ENCODE results near the gene RAB17.

RAB17 gene

DNA sequence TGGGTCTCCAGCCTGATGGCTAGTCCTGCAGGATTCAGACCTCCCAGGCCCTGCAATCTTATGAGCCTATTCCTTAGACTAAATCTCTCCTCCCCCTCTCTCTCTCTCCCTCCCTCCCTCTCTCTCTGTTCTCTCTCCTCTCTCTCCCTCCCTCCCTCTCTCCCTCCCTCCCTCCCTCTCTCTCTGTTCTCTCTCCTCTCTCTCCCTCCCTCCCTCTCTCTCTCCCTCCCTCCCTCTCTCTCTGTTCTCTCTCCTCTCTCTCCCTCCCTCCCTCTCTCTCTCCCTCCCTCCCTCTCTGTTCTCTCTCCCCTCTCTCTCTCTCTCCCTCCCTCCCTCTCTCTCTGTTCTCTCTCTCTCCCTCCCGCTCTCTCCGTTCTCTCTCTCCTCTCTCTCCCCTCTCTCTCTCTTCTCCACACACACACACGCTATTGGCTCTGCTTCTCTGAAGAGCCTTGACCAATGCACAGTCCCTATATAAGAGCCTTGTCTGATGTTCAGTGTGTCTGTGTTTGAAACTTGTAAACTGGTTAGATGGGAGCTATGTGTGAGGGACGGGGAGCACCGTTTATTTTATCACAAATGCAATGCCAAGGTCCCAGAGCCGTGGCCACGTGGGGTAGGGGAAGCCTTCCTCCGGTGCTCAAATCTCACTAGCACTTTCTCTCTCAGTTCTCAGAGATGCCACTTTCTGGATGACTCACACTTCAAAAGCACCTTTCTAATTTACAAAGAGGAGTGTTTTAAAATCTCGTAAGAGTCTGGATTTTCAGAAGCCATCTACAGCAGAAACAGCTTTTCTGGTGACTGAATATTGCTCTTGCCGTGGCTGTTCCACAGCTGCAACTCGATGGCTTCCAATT, 33.5 kb downstream of the RAB17 start:
- no peak for DNase-seq

DNA sequence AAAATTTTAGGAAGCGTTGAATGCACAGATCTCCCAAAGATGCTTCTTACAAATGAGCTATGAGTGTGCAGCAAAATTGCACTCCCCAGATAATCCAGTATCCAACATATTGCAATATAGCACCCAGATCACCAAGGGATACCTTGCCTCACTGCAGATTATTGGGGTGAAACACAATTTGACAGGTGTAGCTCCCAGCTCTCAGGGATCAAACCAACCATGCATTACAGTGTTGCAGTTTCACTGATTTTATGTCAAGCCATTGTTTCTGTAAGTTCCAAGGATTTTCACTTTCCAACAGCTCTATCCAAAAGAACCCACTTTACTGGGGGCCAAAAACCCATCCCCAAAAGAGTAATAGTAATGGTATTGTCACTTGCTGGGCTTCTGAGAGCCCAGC, 35.0 kb downstream of the RAB17 start:
- no peak for DNase-seq

DNA sequence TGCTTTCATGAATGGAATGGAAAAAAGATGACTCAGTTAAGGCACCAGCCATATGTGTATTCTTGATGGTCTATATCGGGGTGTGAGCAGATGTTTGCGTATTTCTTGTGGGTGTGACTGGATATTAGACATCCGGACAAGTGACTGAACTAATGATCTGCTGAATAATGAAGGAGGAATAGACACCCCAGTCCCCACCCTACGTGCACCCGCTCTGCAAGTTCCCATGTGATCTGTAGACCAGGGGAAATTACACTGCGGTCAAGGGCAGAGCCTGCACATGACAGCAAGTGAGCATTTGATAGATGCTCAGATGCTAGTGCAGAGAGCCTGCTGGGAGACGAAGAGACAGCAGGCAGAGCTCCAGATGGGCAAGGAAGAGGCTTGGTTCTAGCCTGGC, 36.6 kb downstream of the RAB17 start:
- no peak for DNase-seq

DNA sequence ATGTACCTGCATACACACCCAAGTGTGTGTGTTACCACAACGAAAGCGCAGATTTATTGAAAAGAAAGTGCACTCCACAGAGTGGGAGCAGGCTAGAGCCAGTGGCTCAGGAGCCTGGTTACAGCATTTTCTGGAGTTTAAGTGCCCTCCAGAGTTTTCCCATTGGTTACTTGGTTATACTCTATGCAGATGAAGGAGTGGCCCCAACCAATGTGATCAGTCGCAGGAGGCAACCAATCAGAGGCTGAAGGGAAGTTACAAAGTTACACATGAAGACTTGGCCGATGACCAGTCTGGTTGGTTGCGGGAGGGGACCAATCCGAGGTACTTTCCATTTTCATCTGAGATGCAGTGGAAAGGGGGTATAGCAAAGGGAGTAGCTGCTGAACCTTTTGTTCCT, 37.6 kb downstream of the RAB17 start:
- no peak for DNase-seq

DNA sequence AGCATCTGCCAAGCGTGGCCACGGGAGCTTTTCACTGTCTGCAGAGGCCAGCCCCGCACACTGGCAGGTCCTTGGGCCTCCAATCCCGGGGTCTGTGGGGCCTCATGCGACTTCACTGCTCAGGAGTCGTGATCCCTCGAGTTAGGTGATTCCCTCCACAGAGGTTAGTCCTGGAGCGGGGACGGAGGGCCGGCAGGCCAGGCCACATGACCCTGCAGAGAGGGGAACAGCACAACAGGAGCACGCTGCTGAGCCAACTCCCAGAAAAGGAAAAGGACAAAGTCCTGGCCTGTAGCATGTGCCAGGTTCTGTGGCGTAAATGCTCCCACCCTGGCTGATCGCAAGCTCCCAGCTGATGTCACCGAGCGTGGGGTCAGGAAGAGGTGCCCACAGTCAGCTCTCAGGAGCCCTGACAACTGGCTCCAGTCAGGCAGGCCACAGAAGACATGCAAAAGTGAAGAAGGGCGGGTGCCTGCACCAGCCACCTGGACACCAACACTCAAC, 39.4 kb downstream of the RAB17 start:
- no peak for DNase-seq

DNA sequence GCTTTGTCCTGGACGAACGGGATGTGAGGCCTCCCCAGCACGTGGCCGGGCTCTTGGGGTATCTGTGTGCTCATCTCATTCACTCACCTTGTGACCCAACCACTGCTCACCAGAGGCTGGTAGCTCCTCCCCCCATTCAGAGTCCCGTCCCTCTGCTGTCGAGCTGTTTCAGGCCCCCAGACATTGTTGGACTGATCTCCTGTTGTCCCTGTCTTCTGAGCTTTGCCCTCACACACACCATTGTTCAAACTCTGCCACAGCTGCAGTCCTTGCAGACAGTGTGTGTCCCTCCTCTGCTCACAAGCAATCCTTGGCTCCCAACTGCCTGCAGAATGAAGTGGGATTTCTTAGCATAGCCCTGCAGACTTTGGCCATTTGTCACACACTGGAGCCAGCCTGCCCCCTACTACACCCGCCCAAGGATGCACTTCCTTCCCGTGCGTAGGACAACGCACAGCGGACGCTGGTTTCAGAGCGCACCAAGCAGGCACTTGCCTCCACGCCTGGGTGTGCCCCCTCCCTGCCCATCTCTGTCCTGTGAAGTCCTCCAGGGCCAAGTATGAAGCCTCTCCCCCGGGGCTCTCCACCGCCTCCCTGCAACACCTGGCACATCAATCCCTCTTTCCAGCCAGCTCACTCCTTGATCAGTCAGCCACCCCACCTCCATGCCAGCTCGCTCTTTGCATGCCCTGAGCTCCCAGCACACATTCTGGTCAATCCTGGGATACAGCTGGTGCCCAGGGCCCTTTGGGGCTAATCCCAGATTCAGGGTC, 40.7 kb downstream of the RAB17 start:
- no peak for DNase-seq

DNA sequence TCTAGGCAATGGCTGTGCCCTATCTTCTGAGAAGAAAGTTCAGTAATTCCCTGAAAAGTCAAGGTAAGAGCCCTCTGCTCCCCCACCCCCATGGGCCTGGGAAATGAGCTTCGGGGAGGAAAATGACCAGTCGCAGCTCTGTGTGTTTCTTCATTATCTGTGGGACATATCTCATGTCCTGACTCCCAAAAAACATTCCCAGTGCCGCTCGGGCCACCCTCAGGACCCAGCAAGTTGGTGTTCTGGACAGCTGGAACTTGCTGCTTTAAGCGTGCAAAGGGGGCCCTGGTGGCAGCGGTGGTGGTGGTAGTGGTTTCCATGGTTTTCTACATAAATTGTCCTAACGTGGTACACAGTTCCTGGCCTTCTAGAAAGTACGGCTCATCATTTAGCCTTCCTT, 41.3 kb downstream of the RAB17 start:
- no peak for DNase-seq

DNA sequence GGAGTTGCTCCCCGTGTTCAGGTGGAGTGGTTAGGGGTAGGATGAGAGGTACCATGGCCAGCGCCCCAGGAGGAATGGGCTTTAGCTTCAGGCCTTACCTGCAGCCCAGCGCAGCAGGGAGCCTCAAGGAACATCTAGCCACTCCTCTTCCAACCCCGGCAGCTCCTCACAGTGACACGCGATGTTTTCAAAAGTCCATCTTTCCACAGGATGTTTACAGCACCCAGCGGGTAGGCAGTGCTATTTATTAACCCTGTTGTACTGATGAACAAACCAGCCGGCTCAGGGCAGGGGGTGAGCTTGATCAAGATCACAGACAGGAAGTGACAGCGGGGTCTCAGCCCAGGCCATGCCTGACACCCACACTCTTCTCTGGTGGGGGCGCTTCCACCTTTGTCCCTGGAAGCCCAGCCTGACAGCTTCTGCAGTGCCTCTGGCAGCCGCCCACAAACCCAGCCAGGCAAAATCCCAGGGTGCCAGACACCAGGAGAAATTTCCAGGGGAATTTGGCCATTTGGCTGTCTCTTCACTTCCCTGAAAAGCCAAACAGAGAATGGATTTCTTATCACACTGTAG, 42.6 kb downstream of the RAB17 start:
- DNase-seq: no peak

DNA sequence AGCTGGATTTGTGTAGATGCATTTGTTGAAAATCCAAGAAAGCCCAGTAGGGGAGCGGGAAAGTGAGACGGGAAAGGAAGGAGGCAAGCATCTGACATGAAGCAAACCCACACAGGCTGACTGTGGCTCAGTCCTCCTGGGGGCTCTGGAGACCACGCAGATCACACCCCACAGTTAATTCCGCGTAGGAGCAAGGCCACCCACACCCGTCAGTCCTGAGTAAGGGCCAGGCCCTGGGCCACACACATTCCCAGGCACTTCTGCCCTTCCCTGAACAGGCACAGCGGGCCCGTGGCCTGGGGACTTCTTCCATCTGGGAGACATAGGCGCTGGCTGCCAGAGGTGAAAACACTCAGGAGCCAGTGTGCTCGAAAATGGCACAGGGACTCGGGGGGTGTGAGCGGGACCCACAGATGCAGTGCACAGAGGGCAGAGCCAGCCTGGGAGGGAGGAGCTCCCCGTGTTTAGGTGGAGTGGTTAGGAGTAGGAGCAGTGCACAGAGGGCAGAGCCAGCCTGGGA, 43.6 kb downstream of the RAB17 start:
- no peak for DNase-seq

DNA sequence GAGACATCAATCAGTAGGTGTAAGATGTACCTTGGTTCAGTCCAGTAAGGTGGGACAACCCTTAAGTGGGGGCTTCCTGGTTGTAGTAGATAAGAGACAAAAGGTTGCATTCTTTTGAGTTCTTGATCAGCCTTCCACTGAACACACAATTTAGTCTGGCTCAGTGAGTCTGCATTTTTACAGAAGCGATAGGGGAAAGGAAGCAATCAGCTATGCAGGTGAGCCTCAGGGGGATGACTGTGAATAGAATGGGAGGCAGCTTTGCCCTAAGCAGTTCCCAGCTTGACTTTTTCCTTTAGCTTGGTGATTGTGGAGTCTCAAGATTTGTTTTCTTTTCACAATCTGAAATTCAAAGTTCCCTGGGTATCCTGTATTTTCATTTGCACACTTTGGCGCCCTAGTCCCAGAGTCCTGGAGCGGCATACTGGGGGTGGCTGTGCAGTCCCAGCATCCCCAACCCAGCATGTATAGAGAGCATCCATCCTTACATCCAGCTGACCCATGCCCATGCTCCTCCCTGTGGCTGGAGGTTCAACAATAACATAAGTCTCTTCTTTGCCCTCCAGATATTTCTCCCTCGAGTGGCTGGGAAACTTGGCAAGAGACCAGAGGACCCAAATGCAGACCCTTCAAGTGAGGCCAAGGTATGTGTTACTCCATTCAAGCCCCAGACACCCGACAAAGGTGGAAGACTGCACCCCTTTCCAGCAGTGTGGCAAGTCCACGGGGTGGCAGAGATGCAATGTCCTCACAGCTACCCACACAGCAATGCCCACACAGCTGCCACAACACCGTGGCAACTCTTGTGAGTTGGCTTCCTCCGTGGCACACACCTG, 44.3 kb downstream of the RAB17 start:
- DNase-seq: no peak

DNA sequence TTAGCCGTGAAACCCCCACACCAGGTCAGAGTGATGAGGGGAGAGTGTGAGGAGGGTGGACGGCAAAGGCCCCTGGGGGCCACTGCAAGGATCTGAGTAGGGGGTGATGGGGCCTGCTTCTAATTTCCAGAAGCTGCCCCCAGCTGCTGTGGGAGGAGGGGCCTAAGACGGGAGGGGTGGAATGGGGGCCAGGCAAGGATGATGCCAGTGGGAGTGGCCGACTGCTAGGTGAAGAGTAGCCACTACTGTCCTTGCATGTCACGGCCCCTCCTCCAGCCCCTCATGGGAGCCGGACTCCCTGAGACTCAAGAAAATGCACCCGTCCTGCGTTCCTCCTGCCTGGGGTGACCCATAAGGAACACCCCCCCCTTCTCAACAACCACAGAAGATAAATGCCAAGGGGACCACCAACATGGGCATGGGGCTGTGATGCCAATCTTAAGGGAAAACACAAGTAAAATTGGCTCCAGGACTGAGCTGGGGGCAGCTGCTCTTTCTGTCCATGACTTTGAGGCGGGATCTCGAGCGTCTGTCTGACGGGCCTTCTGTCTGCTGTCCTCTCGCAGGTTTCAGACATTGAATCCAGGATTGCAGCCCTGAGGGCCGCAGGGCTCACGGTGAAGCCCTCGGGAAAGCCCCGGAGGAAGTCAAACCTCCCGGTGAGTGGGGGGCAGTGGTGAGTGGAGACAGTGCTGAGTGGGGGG, 48.4 kb downstream of the RAB17 start:
- no peak for DNase-seq

DNA sequence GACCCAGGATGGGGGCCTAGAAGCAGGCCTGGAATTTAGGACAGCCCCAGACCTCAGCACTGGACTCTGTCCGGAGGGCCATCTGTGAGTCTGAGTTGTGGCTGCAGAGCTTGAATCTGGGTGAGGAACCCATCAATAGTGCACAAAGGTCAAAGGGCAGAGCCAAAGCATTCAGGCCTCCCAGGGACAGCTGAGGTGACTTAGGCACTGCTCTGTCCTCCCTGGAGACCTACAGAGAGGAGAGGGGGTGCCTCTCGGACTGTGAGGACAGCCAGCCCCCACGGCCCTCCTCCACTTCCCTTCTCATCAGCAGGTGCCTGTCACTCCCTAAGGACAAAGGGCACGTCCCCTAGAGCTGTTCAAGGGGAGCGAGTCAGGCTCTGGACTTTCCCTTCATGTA, 49.3 kb downstream of the RAB17 start:
- DNase-seq: no peak

DNA sequence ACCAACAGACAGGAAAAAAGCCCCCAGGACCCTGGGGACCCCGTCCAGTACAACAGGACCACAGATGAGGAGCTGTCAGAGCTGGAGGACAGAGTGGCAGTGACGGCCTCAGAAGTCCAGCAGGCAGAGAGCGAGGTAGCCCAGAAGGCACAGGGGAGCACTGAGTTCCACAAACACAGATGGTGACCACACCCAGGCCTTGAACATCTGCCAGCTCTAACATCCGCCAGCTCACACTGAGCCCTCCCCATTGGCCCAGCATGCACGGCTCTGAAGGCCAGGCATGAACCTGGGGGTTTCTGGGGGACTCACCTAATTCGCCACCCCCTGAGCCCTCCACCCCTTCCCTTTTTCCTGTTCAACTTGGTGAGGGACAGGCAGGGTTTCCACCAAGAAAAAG, 49.7 kb downstream of the RAB17 start:
- no peak for DNase-seq

DNA sequence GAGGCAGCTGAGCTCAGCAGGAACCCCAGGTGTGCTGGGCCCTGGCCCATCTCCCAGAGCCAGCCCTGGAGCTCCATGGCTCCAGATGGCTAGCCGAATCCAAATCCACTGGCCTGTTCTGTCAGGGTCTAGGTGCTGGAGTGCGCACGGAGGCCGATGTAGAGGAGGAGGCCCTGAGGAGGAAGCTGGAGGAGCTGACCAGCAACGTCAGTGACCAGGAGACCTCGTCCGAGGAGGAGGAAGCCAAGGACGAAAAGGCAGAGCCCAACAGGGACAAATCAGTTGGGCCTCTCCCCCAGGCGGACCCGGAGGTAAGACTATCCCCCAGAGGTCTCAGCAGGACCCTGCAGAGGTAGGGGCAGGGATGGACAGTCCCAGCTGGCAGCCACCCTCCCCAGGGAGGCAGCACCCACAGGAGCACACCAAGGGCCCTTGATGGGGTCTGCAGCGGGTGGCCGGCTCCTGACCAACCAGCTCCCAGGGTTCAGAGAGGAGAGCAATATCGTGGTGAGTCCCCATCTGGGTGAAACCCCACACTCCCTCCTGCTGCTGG, 50.2 kb downstream of the RAB17 start:
- no peak for DNase-seq

DNA sequence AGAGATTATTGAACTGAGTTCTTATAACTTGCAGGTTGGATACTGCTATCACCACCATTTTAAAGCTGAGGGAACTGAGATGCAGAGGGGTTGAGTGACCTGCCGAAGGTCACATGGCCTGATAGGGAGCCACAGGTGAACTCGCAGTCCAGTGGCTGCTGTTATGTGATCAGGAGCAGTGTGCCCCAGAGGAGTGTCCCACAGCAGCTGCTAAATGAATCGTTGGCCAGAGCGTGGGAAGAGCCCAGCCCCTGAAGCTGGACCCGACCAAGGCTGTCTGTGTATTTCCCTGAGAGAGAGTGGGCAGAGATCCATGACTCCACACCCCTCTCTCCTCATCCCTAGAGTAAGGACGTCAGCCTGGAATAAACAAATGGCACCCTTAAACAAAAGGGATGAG, 50.9 kb downstream of the RAB17 start:
- DNase-seq: no peak

DNA sequence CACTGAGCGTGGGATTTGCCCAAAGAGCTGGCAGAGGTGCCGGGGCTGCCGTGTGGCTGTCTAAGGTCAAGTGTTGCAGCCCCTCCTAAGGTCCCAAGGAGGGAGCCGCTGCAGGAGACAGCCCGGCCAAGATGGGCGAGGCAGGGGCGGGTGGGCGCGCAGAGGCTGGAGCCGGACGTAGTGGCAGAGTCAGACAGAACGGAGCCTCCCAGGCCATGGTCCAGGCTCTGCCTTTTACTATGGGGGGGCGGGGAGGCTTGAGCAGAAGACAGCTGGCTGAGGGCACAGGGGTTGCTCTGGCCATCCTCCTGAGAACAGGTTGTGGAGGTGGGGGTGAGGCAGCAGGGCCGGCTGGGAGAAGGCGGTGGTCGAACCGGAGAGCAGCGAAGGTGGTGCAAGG, 51.6 kb downstream of the RAB17 start:
- no peak for DNase-seq

DNA sequence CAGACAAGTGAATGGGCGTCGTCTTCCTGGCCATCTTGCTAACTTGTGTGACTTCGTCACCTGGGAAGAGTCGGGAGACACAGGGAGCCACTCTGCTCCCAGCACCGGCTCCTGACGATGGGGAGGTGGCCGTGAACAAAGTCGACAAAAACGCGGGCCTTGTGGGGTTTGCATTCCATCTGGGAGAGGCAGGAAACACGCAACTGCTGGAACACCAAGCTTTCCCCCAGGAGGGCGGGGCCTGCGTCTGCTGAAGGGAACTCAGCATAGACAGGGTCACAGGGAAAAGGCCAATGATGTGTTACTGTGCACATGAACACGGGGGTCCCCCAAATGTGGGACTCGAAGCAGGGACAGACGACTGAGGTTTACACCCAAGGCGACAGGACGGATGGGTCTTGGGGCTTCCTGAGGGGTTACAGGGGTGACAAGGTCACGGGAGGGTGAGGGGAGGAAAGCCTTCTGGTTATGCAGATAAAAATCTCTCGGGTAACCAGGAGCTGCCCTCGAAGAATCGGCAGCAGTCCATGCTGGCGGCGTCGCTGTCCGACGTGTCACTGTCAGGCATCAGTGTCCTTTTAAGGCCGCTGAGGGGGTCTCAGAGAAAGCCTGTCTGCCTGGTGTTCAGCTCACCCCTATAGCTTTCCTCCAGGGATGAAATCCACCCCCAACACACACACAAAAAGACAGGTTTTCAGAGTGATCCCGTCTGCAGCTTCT, 52.4 kb downstream of the RAB17 start:
- no peak for DNase-seq

DNA sequence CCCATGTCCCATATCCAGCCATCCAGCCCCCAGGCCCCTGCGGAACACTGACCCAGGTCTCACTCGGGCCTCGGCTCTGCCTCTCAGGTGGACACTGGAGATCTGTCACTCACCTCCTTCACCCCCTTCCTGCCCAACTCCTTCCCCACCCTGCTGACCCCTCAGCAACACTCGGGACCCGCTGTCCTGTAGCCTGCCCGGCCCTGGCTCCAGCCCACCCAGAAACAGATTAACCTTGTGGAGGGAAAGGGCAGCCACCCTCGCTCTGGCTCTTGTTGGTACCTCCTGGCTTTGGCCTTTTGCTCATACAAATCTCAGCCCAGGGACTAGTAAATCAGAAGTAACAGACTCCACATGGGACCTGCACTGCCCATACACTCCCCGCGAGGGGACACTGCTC, 53.9 kb downstream of the RAB17 start:
- DNase-seq: no peak

DNA sequence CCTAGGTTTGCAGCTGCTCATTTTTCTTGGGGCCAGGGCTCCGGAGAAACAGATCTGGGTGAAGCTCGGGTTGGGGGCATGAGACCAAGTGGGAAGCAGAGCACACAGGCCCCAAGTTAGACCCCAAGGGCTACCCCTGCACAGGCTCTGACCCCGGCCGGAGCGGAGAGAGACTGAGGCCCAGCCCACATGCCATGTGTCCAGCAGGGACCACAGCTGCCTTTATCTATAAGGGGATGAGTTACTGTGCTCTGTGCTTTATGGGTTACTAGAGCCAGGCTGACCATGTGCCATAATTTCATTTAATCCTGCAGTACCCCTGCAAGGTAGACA, 54.5 kb downstream of the RAB17 start:
- no peak for DNase-seq

DNA sequence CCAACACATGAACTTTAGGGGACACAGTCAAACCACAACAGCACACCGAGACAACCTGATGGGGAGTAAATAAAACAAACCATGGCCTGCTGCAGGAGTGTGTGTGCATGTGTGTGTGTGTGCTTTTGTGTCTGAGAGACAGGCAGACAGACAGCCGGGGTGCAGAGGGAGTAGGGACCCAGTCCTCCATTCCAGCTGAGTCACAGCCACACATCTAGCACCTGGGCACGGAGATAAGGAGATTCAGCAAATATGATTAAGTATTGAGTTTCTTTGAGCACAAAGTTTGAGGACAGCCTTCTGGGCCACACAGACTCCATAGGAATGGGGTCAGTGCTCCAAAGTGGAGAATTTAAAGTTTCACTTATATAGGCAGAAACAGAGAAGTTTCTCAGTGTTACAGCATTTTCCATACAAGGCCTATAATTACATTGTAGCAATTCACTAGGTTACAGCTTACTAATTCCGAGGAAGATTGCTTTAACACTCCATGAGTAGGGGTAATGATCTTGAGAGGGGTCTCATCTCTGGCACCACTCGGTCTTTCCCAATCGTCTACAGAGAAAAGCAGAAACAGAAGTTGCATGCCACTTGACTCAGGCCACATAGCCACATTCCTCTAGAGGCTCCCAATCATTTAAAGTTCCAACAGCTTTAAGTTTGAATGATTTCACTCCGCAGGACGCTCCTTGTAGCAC, 55.0 kb downstream of the RAB17 start:
- DNase-seq: no peak

DNA sequence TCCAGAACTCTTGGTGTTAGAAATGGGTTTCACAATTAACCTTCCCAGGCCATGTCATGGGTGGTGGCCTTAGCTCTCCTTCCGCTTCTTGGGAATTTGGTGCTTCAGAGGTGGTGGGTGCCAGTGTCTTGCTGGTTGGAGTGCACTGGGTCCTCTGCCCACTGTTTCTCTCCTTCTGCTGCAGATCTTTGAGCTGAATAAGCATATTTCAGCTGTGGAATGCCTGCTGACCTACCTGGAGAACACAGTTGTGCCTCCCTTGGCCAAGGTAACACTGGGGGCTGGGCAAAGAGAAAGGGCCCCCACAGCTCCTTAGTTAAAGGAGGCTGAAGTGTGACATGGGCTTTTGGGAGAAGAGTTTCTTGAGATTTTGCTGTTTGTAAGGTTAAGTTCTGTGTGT, 56.2 kb downstream of the RAB17 start:
- DNase-seq: no peak

Data from activated CD4-positive, CD25-positive, alpha-beta regulatory T cell treated with anti-CD3 and anti-CD28 coated beads, Interleukin-2, amount 50 U/mL, for 72 hours (primary cell).